HG02571 (cell line): Measurements from ENCODE around the gene NID1.
A peak's percentile ranks its signal among the peaks of the same experiment; 100 is the strongest.

ENCODE experiments used
- ATAC-seq: cut with Tn5 transposase; IDR thresholded peaks from one replicate; pipeline ENCODE4 v1.9.1; 2021; ENCODE audit warnings: mild to moderate bottlenecking, moderate library complexity; ENCODE audit not compliant: unreplicated experiment

Gene NID1

DNA sequence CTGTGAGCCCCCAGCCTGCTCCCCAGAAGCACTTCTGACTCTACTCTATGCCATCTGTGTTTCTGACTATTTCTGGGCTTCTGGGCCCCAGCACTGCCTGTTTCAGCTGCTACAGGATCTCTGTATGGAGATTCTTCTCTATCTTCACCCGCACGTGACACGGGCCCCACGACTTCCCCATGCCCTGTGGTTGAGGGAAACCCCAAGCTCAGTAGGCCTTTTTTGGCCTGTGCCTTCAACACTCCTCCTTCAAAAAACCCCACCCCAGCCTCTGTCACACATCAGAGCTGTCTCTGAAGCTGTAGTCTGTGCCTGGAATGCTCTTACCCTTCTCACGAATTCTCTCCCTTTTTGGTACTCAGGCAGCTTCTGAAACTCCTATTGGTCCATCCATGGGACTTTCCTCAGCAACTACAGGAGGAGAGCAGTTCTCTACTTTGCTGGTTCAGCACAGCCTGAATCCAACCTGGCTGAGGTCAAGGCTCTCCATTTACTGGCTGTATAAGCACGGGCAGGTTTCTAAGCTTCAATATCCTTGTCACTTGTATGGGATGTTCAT, 2.0 kb upstream of the NID1 start:
- ATAC-seq, result peak; percentile 81

DNA sequence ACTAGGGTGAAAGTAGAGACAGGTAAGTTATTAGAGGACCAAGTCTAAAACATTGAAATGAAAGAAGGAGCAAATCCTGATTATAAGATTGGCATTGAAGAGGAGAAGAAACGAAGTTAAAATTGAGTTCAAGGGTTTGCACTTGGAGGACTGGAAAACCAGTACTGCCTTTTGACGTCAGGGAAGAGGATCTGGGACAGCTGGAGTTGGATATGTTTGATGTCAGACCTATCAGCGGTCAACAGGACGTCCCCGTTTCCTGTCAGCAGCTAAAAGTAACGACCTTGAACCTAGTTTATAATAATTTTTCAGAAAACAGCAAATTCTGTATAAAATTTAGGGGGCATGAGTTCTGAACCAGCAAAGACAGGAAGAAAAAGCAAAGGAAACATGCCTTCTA, 1.2 kb upstream of the NID1 start:
- ATAC-seq, result no peak

DNA sequence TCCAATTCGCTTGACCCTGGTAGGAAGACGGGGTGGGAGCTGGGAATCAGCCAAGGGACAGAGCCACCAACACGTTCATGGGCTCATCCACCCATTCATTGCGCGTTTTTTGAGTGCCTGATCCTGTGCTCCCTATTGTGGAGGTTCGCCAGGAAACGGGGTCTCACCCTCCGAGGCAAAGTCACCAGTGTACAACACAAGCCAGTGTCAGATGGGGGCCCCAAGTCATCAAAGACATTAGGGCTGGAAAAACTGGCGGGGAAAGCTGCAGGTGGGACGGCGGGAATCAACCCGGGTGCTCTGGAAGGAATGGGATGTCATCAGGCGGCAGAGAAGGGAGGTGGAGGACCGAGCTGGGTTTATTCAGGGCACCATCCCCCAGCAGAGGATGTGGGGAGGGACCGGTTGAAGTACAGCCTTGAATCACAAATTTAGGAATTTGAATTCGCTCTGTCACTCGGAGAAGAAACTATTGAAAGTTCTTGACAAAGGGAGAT, 667 bp upstream of the NID1 start:
- ATAC-seq, result no peak

DNA sequence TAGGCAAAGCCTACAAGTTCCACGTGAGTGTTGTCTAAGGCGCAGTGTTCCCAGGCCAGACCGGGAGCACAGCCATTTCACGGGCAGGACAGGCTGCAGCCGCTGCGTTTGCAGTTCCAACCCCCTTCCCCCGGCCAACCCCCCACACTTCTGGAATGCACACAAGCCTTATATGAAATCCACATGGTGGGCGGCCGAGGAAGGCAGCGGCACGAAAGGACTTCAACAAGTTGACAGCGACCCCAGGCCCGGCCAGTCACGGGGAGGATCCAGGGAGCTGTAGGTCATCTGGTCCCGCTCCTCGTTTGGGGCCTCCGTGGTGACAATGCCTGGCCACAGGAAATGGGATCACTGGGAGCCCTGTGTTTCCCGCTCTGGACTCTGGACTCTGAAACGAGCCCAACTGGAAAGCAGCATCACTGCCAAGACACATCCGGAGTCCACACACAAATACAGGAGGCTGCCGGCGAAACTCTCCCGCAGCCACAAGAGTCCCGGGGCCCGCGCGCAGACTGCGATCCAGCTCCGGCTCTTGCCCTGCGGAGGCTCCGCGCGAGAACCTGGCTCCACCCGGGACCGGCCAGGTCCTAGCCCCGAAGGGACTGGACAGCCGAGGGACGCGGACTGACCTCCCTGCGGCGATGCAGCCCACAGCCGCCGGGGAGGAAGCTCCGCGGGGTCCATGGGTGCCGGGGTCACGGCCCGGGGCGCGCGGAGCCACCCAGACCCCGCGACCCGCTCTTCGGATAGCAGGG, 794 bp downstream of the NID1 start:
- ATAC-seq, result no peak

DNA sequence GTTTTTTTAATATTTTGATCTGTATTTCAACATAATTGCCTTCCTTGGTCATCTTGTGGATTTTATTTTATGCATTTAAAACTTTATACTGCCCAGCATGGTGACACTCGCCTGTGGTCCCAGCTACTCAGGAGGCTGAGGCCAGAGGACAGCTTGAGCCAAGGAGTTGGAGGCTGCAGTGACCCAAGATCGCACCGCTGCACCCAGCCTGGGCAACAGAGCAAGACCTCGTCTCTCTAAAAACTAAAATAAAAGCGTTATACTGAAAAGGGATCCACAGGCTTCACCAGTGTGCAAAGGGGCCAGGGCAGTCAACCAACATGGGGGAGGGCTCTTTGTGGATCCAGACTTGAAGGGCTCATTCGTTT, 1.4 kb downstream of the NID1 start:
- no peak for ATAC-seq

DNA sequence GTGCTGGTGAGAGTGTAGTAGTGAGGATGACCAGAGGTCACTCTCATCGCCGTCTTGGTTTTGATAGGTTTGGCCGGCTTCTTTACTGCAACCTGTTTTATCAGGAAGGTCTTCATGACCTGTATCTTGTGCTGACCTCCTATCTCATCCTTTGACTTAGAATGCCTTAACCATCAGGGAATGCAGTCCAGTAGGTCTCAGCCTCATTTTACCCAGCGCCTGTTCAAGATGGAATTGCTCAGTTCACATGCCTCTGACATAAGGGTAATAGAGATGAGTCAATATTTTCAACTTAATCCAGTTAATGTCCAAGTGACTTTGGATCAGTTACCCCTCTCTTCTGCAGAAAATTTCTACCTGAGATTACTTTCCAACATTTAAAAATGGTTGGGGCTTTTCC, 4.6 kb downstream of the NID1 start:
- ATAC-seq, result no peak

DNA sequence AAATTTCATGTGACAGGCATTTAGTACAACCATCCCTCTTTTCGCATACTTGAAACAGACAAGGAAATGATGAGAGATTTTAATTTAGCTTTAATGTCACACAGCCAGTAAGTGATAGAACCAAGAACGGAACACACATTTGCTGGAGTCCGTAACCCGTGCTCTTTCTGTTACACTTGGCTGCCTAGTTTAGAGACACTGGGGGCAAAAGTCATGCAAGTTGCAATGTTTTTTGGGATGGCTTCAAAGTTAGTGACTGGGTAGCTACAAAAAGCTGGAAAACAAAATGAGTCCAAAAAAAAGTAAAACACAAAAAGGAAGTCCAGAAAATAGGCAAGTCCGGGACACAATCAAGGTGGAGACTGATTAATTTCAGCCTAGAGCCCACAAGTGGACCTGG, 5.9 kb downstream of the NID1 start:
- ATAC-seq, result no peak

DNA sequence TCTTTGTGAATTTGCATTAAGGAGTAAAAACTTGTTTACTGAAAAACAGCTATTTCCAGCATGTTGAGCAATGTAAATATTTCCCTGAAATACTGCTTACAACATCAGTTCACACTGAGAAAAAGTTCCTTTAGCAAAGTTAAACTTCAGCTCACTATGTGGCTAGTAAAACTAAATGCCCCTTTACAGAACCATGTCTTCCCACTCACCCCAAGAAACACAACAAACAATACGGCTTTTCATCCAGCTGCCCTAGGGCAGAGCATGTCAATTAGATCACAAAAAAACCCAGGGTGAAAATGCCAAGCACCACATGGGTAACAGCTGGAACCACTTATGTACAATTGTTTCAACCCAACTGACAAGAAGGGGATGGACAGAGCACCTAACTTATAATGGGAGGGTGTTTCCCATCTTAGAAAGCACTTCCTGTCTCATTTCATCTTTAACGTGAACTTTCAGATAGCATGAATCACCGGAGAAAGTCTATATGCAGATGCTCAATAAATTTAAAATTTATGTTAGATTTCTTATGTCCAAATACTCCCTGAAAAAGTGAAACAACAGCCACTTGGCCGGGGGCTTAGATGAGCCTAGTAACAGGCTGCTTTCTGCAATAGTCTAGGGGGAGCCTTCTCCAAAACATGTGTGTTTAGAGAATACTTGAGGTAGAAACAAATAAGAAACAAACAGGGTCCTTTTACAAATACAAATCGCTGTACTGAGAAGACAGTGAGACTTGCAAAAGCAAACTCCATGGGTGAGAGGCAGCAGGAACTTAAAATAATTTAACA, 6.6 kb downstream of the NID1 start:
- peak; percentile 68 for ATAC-seq

DNA sequence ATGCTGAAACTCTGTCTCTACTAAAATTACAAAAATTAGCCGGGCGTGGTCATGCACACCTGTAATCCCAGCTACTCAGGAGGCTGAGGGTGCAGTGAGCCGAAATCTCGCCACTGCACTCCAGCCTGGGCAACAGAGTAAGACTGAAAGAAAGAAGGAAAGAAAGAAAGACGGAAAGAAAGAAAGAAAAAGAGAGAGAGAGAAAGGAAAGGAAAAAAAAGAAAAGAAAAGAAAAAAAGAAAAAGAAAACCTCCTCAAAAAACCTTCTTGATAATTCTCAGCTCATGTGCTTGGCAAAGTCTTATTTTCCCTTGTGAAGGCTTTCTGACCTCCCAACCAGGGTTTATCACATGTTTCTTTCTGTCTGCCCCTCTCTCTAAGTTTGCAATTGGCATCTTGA, 7.3 kb downstream of the NID1 start:
- no peak for ATAC-seq

DNA sequence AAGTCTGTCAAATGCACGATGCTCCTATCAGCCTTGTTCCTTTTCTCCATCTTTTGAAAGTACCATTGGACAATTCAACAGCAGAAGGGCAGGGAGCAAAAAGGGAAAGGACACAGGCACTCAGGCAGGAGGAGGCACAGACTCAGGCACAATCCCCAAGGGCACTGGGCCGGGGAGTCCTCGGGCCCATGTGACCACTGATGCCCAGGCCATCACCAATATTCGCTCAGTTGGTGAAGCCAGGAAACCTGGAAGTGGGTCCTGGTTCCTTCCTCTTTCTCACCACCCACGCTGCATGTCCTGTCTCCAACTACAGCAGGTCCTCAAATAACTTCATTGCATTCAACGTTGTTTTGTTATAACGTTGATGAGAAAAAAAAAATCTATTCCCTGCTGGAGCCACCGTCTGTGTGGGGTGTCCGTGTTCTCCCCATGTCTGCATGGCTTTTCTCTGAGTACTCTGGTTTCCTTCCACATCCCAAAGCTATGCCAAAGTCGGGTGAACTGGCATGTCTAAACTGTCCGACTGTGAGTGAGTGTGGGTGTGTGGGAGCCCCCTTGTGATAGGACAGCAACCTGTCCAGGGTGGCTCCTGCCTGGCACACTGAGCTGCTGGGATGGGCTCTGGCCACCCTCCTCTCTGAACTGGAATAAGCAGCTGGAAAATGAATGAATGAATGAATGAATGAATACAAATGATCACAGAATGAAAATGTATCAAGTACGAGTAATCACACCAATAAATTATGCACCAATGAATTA, 12.5 kb downstream of the NID1 start:
- ATAC-seq, result no peak

DNA sequence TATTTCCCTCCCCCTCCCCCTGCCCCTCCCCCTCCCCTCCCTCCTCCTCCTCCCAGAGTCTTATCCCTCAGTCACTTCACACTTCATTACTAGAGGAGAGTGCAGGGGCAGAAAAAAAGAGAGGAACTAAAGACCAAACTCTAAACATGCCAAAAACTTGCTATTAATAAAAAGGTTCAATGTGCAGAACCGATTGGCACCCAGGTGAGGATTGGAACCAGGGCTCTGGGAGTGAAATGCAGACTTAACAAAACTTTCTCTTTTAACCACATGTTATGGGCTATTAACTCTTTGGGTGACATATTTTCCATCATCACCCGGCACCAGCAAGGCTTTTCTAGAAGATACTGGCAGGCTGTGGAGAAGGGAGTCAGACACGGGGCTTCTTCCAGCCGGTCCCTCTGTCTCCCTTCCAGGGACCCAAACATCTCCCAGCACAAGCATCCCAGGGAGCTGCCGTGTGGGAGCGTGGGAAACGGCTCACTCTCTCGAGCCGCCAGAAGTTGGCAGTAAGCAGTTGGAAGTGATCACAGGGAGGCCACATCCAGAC, 13.6 kb downstream of the NID1 start:
- no peak for ATAC-seq

DNA sequence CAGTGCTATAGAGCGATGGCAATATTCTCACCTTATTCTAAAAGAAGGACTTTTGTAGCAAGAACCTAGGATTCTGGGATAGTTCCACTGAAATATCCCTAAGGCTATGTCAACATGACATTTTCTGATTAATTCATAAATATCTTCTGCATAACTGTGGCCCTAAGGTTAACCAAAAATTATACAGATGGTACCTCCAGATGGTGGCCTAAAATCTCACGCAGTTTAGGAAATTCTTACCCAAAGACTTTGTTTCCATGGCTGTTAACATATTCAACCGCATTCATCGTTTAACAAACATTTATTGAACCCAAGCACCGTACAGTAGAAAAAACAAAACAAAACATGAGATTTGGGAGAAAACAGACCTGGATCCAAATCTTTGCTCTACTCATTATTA, 19.1 kb downstream of the NID1 start:
- no peak for ATAC-seq

DNA sequence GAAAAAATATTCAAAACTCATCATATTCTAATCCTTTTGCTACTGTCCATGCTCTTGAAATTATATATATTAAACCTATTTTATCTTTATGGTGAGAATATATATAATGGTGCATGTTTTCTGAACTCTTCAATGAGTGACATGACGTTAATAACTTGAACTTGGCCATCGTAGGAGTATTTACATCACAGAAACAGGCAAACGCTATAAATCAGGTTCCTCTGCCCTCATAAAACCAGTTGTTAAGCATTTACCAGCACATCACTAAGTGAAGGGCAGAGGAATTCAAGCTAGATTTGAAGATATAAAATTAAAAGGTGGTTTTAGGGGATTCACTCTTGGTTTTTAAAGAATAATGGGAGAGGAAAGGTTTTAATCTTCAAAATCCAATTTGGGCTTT, 20.5 kb downstream of the NID1 start:
- ATAC-seq, result no peak

DNA sequence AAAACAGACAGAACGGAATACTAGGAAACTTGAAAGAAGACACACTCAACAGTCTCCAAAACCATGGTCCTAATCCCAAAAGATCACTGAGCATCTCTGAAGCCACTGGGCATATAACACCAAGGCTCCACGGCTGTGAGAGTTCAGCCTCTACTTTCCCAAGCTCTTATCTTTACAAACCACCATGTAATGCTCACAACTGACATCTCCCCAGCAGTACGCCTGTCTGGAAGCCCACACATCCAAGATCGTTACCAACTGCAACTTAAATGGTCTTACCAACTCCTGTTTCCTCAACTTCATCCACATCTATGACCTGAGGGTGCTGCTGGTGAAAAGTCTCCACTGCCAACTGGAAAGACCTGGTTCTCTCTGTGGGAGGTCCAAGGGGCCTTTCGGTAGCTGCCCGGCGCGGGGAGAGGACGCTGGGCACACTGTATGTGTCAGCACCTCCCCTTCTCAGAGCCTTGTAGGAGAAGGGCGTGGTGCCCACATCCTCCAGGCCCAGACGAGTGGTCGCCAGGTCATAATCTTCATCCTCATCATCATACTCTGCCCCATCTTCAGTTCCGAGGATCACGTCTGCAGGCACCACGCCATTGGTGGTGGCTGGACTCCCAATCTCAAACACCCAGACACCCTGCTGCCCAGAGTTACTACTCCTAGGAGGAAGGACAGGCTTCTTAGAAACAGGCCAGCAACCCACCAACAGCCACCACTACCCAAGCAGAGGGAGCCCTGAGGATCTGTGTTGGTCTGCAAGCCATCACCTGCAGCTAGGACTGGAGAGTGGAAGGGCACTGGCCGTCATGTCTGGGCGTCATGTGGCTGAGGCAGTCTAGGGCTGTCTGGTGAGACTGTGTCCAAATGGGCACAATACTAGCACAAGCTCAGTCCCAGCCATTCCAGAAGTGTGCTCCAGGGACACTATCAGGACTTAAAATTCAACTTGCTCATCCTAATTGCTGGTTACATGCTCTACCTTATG, 23.0 kb downstream of the NID1 start:
- no peak for ATAC-seq

DNA sequence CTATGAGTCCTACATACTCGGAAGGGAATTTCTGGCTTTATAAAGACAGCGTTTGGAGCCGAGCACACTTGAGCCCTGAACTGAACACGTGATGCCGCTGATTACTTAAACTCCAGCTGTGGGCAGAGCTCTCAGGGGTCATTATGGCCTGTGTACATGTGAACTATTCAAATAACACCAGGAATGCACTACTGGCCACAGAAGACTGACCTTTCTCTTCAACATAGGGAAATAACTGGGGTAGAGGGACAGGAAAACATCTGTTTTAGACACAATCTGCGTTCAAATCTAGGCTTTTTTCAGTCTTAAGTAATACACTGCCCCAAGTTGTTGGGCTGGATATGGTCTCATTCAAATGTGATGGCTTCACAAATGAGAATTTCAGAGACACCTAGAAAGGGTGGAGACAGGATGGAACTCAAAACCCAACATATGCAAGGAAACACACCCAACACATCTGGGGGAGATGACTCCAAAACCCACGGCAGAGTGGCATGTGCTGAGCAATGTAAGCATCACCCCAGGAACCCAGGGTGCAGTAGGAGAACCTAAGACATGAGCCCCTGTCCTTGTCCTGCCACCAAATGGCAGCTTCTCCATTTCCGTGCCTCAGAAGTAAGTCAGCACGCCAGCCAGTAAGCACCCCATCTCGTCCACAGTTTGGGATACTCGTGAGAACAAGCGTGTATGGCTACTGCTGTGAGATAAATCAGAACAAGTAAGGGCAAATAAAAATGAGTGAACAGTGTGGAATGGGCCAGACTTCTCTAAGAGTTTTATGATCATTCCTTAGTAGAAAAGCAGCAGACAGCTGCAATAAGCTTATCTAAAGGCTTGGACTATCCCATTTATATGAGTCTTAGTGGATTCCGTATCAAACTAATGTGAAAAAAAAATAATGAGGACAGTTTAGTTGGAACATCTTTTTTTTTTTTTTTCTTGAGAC, 24.9 kb downstream of the NID1 start:
- ATAC-seq, result no peak

DNA sequence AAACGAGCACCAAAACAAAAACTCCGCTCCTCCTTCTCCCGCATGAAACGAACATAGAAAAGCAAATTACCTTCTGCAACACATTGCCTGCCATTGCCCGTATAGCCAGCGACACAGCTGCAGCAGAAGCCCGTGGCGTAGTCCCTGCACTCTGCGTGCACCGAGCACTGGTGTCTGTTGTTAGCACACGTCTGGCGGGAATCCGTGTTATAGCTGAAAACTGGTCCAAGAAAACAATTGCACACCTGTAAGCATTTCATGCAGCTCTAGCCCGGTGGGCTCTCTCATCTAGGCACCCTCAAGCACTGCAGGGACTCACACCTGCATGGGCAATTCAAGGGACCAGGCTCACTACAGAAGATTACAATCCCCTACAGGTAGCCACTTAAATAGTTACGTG, 26.9 kb downstream of the NID1 start:
- ATAC-seq, result no peak

DNA sequence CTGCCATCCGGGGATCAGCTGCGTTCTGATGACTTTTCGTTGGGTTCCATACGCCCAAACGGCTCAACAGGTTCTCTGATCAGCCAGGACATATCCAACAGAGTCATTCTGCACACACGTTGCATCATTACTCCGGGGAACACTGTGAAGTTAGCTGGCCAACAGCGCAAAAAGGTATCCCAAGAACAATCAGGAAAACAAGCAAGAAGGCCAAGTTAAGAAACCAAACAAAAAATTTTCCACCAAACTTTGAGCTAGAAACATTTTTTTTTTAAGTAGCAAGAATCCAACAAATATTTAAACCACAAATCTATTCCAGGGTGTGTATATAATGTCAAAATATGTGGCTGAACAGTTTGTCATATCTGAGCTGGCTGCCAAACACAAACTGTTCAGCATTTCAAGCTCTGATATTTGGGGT, 29.2 kb downstream of the NID1 start:
- no peak for ATAC-seq

DNA sequence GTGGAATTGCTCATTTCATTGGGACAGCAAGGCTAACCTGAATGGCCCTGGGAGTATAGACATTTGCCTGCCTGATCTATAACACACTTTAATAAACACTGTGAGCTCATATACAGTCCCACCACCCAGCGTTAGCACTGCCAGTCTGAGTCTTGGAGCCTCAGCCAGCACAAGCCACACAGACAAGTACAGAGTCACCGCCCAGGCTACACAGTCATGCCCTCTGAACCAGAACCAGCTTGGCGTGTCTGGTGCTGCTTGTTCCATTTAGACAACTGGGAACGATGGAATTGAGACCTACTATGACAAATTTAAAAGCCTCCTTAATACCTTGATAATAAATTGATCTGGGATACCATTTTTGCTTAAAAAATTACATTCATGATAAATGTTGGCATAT, 31.6 kb downstream of the NID1 start:
- ATAC-seq, result no peak

DNA sequence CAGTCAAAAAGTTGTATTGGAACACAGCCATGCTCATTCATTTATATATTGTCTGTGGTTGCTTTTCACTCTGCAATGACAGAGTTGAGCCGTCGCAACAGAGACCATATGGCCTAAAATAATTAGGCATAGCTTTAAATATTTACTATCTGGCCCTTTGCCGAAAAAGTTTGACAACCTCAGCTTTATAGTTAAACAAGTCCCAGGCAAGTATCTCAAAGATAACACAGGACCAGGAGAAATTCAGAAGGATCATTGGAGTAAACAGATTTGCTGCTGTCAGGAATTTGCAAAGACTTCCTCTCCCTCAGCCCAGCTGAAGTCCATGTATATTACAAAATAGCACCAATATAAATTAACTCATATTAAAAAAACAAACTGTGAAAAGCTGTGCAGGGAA, 34.4 kb downstream of the NID1 start:
- no peak for ATAC-seq
